ENCODE data around the gene ZNF787.

The ZNF787 gene

GRCh38 chr19:56130006-56130405 lies 8.9 kb upstream of the ZNF787 start:
- Histone ChIP-seq H3K79me2 (ENCODE audit: insufficient read depth, low read length) (no peaks in the 10 kb centered on the region), H3K9me2 (replicated peaks; ENCODE audit: low read depth, low read length) (no peaks in the 10 kb centered on the region), H3K4me1 (ENCODE audit: insufficient read depth, low read length, poor library complexity, severe bottlenecking) (no peaks in the 10 kb centered on the region), H3K36me3 (ENCODE audit: insufficient read depth, low read length) (no peaks in the 10 kb centered on the region), H2AFZ (ENCODE audit: low read length) (no peak overlapping the region), H3K4me2 (ENCODE audit: low read depth, low read length, poor library complexity, severe bottlenecking) (no peak overlapping the region), H3F3A (ENCODE audit: low read depth) (no peaks in the 10 kb centered on the region), H3K4me3 (ENCODE audit: low read length, poor library complexity, severe bottlenecking) (no peak overlapping the region), H3K27me3 (ENCODE audit: insufficient read depth, low read length, poor library complexity, severe bottlenecking) (no peaks in the 10 kb centered on the region), H3K9me3 (ENCODE audit: insufficient read depth, low read depth, low read length) (no peaks in the 10 kb centered on the region), H4K20me1 (ENCODE audit: insufficient read depth, low read length, poor library complexity, severe bottlenecking) (no peaks in the 10 kb centered on the region), H3K9ac (ENCODE audit: low read depth, low read length, poor library complexity, severe bottlenecking) (no peak overlapping the region)
- TF ChIP-seq EZH2phosphoT487 (IDR thresholded peaks at IDR 0.05; ENCODE audit: borderline replicate concordance): no peak
- TF ChIP-seq CTCF (conservative IDR thresholded peaks at IDR 0.05; ENCODE audit: low read length): no peak

GRCh38 chr19:56126983-56127780 lies 6.1 kb upstream of the ZNF787 start:
- H3K36me3 ChIP-seq (ENCODE audit: insufficient read depth, low read length): no peaks in the 10 kb centered on the region
- no peaks in the 10 kb centered on the region for H3F3A ChIP-seq (ENCODE audit: low read depth)
- H3K4me1 ChIP-seq (ENCODE audit: insufficient read depth, low read length, poor library complexity, severe bottlenecking): no peaks in the 10 kb centered on the region
- no peak overlapping the region for H3K4me2 ChIP-seq (ENCODE audit: low read depth, low read length, poor library complexity, severe bottlenecking)
- no peaks in the 10 kb centered on the region for H3K9me3 ChIP-seq (ENCODE audit: insufficient read depth, low read depth, low read length)
- no peak for TF ChIP-seq EZH2phosphoT487 (IDR thresholded peaks at IDR 0.05; ENCODE audit: borderline replicate concordance)
- no peak for TF ChIP-seq CTCF (conservative IDR thresholded peaks at IDR 0.05; ENCODE audit: low read length)
- H3K27me3 ChIP-seq (ENCODE audit: insufficient read depth, low read length, poor library complexity, severe bottlenecking): no peaks in the 10 kb centered on the region
- H2AFZ ChIP-seq (ENCODE audit: low read length): no peak overlapping the region; the same call in 1 of the 2 replicates
- no peak overlapping the region for H3K4me3 ChIP-seq (ENCODE audit: low read length, poor library complexity, severe bottlenecking)
- H4K20me1 ChIP-seq (ENCODE audit: insufficient read depth, low read length, poor library complexity, severe bottlenecking): no peaks in the 10 kb centered on the region
- no peaks in the 10 kb centered on the region for H3K79me2 ChIP-seq (ENCODE audit: insufficient read depth, low read length)
- no peak overlapping the region for H3K9ac ChIP-seq (ENCODE audit: low read depth, low read length, poor library complexity, severe bottlenecking)
- no peaks in the 10 kb centered on the region for H3K9me2 ChIP-seq (replicated peaks; ENCODE audit: low read depth, low read length)

- Histone ChIP-seq H2AFZ (ENCODE audit: low read length) (no peak overlapping the region), H3K9me2 (replicated peaks; ENCODE audit: low read depth, low read length) (no peaks in the 10 kb centered on the region), H3K36me3 (ENCODE audit: insufficient read depth, low read length) (no peaks in the 10 kb centered on the region), H3K9ac (ENCODE audit: low read depth, low read length, poor library complexity, severe bottlenecking) (no peak overlapping the region), H3K79me2 (ENCODE audit: insufficient read depth, low read length) (no peaks in the 10 kb centered on the region), H3F3A (ENCODE audit: low read depth) (no peaks in the 10 kb centered on the region), H4K20me1 (ENCODE audit: insufficient read depth, low read length, poor library complexity, severe bottlenecking) (no peaks in the 10 kb centered on the region), H3K4me1 (ENCODE audit: insufficient read depth, low read length, poor library complexity, severe bottlenecking) (peaks cover 6% of the 10 kb centered on the region), H3K27me3 (ENCODE audit: insufficient read depth, low read length, poor library complexity, severe bottlenecking) (no peaks in the 10 kb centered on the region), H3K4me2 (ENCODE audit: low read depth, low read length, poor library complexity, severe bottlenecking) (no peak overlapping the region), H3K4me3 (ENCODE audit: low read length, poor library complexity, severe bottlenecking) (no peak overlapping the region), H3K9me3 (ENCODE audit: insufficient read depth, low read depth, low read length) (no peaks in the 10 kb centered on the region)
- no peak for TF ChIP-seq CTCF (conservative IDR thresholded peaks at IDR 0.05; ENCODE audit: low read length)
- no peak for TF ChIP-seq EZH2phosphoT487 (IDR thresholded peaks at IDR 0.05; ENCODE audit: borderline replicate concordance)
Observed at GRCh38 chr19:56125806-56126590, 4.9 kb upstream of the ZNF787 start.

Data from Loucy (cell line).